WTC11 (cell line): ENCODE results near the gene ARSB. TPM values are rescaled to one million over a fixed set of nuclear protein-coding genes. Genes with fewer than 3 reads are reported as not detected.

Experiments
- ATAC-seq: fragments of 200-7000 bp; cut with Tn5 transposase; 2 replicates; pipeline ENCODE4 v1.10.0; 2021; ENCODE audit warnings: mild to moderate bottlenecking, moderate library complexity
- CTCF ChIA-PET: fragments of 300-600 bp; sonication (Branson Sonifier 250); formaldehyde crosslinking; loops from one replicate; lab custom pipeline; 2021; ENCODE audit warnings: antibody characterized with exemption; lab: Charles Lee
- POLR2A ChIA-PET: fragments of 350-600 bp; sonication (Branson Sonifier 250); formaldehyde crosslinking; loops from one replicate; lab custom pipeline; 2021; ENCODE audit warnings: antibody characterized with exemption; lab: Charles Lee
- DNase-seq: peaks from one replicate; pipeline ENCODE4 v3.0.0; 2021; ENCODE audit warnings: low spot score
- H3K27ac Mint-ChIP-seq: 2 replicates; pipeline ENCODE4 v1.8.0; 2021; ENCODE audit warnings: mixed read lengths
- H3K27me3 Mint-ChIP-seq: 2 replicates; pipeline ENCODE4 v1.8.0; 2021; ENCODE audit warnings: low read depth, mild to moderate bottlenecking, moderate library complexity, mixed read lengths
- H3K36me3 Mint-ChIP-seq: 2 replicates; pipeline ENCODE4 v1.8.0; 2021; ENCODE audit warnings: mixed read lengths
- H3K4me1 Mint-ChIP-seq: 2 replicates; pipeline ENCODE4 v1.8.0; 2022; ENCODE audit warnings: mixed read lengths
- H3K4me3 Mint-ChIP-seq: 2 replicates; pipeline ENCODE4 v1.8.0; 2021; ENCODE audit warnings: mild to moderate bottlenecking, moderate library complexity, mixed read lengths
- H3K9me3 Mint-ChIP-seq: 2 replicates; pipeline ENCODE4 v1.8.0; 2021; ENCODE audit warnings: mixed read lengths
- CREB1 ChIP-seq: sonication (generic); formaldehyde crosslinking; IDR thresholded peaks from 2 replicates; pipeline ENCODE4 v1.8.0; 2023; ENCODE audit warnings: mild to moderate bottlenecking, missing genetic modification reagents
- ELF4 ChIP-seq: sonication (generic); formaldehyde crosslinking; IDR thresholded peaks from 2 replicates; pipeline ENCODE4 v1.8.1; 2022; ENCODE audit warnings: low read depth, mild to moderate bottlenecking, moderate library complexity, missing genetic modification reagents
- EMX1 ChIP-seq: fragments of 250-450 bp; sonication (Bioruptor Pico); IDR thresholded peaks from 2 replicates; pipeline ENCODE4 v1.8.0; 2021; ENCODE audit warnings: mild to moderate bottlenecking
- FOXP1 ChIP-seq: sonication (generic); formaldehyde crosslinking; IDR thresholded peaks from 2 replicates; pipeline ENCODE4 v1.8.0; 2022; ENCODE audit warnings: missing genetic modification reagents, mild to moderate bottlenecking, moderate library complexity, borderline replicate concordance
- NR3C1 ChIP-seq: sonication (generic); formaldehyde crosslinking; conservative IDR thresholded peaks from 2 replicates; pipeline ENCODE4 v1.8.1; 2023; ENCODE audit warnings: low read depth, mild to moderate bottlenecking, missing genetic modification reagents
- SMAD4 ChIP-seq: sonication (generic); formaldehyde crosslinking; IDR thresholded peaks from 2 replicates; pipeline ENCODE4 v1.8.0; 2022; ENCODE audit warnings: mild to moderate bottlenecking, missing genetic modification reagents
- SOX15 ChIP-seq: fragments of 250-450 bp; sonication (Bioruptor Pico); IDR thresholded peaks from 2 replicates; pipeline ENCODE4 v1.9.0; 2021; ENCODE audit warnings: mild to moderate bottlenecking
- TCF7 ChIP-seq: sonication (generic); formaldehyde crosslinking; IDR thresholded peaks from 2 replicates; pipeline ENCODE4 v1.8.0; 2022; ENCODE audit warnings: mild to moderate bottlenecking, low read depth, missing genetic modification reagents, moderate library complexity
- ZBTB21 ChIP-seq: sonication (generic); formaldehyde crosslinking; IDR thresholded peaks from 2 replicates; pipeline ENCODE4 v1.8.1; 2023; ENCODE audit warnings: mild to moderate bottlenecking, missing genetic modification reagents, borderline replicate concordance
- ZNF263 ChIP-seq: sonication (generic); formaldehyde crosslinking; IDR thresholded peaks from 2 replicates; pipeline ENCODE4 v1.8.1; 2022; ENCODE audit warnings: low read depth, mild to moderate bottlenecking, moderate library complexity, missing genetic modification reagents
- ZNF317 ChIP-seq: sonication (generic); formaldehyde crosslinking; IDR thresholded peaks from 2 replicates; pipeline ENCODE4 v1.8.1; 2023; ENCODE audit warnings: low read depth, mild to moderate bottlenecking, moderate library complexity, missing genetic modification reagents, borderline replicate concordance
- total RNA-seq: library from RNA; stranded (reverse); gene quantifications from 3 replicates; pipeline ENCODE4 v1.2.3, GENCODE V29; 2021
- TF ChIP-seq, protein P1 (sequence below): sonication (generic); formaldehyde crosslinking; IDR thresholded peaks from 2 replicates; pipeline ENCODE4 v1.8.1; 2023; ENCODE audit warnings: mild to moderate bottlenecking, missing genetic modification reagents, borderline replicate concordance
- TF ChIP-seq, protein P2 (sequence below): sonication (generic); formaldehyde crosslinking; IDR thresholded peaks from 2 replicates; pipeline ENCODE4 v1.8.1; 2022; ENCODE audit warnings: low read depth, mild to moderate bottlenecking, moderate library complexity, missing genetic modification reagents, borderline replicate concordance
- TF ChIP-seq, protein P3 (sequence below): sonication (generic); formaldehyde crosslinking; IDR thresholded peaks from 2 replicates; pipeline ENCODE4 v1.8.0; 2022; ENCODE audit warnings: mild to moderate bottlenecking, missing genetic modification reagents
- TF ChIP-seq, protein P4 (sequence below): sonication (generic); formaldehyde crosslinking; conservative IDR thresholded peaks from 2 replicates; pipeline ENCODE4 v1.8.1; 2022; ENCODE audit warnings: mild to moderate bottlenecking, missing genetic modification reagents
- TF ChIP-seq, protein P5 (sequence below): fragments of 200-600 bp; IDR thresholded peaks from 2 replicates; pipeline ENCODE4 v1.8.0; 2022; ENCODE audit warnings: antibody characterized with exemption
- TF ChIP-seq, protein P6 (sequence below): sonication (generic); formaldehyde crosslinking; IDR thresholded peaks from 2 replicates; pipeline ENCODE4 v1.8.0; 2023; ENCODE audit warnings: missing genetic modification reagents, mild to moderate bottlenecking, borderline replicate concordance
- TF ChIP-seq, protein P7 (sequence below): sonication (generic); formaldehyde crosslinking; IDR thresholded peaks from 2 replicates; pipeline ENCODE4 v1.8.1; 2023; ENCODE audit warnings: mild to moderate bottlenecking, missing genetic modification reagents, moderate library complexity
- TF ChIP-seq, protein P8 (sequence below): fragments of 250-450 bp; sonication (Bioruptor Pico); IDR thresholded peaks from 2 replicates; pipeline ENCODE4 v1.9.0; 2021; ENCODE audit warnings: mild to moderate bottlenecking

ARSB gene
- total RNA-seq, 1 experiment from 2014 or later, result 9.7 TPM

DNA sequence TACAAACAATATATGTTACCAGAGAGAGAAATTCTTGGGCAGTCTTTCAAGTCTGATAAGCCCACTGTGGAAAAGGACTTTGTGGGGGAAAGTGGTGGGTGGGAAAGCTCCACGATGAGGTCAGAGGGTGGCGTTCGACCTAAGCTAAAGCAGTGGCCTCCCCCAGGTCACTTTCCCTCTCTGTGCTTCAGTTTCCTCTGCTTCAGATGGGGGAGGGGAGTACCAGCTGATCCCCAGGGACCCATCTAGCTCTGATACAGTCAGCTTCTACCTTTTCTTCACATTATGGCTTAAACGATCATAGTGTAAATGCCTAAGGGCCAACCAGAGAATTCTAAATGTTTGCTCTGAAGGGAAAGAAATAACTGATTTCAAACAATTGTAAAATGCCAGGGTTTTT lies 36.6 kb upstream of the ARSB start (continued):
- TF ChIP-seq, protein P1, sequence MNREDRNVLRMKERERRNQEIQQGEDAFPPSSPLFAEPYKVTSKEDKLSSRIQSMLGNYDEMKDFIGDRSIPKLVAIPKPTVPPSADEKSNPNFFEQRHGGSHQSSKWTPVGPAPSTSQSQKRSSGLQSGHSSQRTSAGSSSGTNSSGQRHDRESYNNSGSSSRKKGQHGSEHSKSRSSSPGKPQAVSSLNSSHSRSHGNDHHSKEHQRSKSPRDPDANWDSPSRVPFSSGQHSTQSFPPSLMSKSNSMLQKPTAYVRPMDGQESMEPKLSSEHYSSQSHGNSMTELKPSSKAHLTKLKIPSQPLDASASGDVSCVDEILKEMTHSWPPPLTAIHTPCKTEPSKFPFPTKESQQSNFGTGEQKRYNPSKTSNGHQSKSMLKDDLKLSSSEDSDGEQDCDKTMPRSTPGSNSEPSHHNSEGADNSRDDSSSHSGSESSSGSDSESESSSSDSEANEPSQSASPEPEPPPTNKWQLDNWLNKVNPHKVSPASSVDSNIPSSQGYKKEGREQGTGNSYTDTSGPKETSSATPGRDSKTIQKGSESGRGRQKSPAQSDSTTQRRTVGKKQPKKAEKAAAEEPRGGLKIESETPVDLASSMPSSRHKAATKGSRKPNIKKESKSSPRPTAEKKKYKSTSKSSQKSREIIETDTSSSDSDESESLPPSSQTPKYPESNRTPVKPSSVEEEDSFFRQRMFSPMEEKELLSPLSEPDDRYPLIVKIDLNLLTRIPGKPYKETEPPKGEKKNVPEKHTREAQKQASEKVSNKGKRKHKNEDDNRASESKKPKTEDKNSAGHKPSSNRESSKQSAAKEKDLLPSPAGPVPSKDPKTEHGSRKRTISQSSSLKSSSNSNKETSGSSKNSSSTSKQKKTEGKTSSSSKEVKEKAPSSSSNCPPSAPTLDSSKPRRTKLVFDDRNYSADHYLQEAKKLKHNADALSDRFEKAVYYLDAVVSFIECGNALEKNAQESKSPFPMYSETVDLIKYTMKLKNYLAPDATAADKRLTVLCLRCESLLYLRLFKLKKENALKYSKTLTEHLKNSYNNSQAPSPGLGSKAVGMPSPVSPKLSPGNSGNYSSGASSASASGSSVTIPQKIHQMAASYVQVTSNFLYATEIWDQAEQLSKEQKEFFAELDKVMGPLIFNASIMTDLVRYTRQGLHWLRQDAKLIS, result no peak
- TF ChIP-seq, protein P2, sequence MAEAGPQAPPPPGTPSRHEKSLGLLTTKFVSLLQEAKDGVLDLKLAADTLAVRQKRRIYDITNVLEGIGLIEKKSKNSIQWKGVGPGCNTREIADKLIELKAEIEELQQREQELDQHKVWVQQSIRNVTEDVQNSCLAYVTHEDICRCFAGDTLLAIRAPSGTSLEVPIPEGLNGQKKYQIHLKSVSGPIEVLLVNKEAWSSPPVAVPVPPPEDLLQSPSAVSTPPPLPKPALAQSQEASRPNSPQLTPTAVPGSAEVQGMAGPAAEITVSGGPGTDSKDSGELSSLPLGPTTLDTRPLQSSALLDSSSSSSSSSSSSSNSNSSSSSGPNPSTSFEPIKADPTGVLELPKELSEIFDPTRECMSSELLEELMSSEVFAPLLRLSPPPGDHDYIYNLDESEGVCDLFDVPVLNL, result no peak
- TF ChIP-seq SMAD4 (CRISPR knock-in tag), result no peak
- no peak for TF ChIP-seq ZBTB21 (CRISPR knock-in tag)
- TF ChIP-seq, protein P3, sequence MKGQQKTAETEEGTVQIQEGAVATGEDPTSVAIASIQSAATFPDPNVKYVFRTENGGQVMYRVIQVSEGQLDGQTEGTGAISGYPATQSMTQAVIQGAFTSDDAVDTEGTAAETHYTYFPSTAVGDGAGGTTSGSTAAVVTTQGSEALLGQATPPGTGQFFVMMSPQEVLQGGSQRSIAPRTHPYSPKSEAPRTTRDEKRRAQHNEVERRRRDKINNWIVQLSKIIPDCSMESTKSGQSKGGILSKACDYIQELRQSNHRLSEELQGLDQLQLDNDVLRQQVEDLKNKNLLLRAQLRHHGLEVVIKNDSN, result no peak
- TF ChIP-seq NR3C1, result no peak
- TF ChIP-seq, protein P4, sequence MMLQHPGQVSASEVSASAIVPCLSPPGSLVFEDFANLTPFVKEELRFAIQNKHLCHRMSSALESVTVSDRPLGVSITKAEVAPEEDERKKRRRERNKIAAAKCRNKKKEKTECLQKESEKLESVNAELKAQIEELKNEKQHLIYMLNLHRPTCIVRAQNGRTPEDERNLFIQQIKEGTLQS (CRISPR knock-in tag), result no peak
- TF ChIP-seq ZNF317 (CRISPR knock-in tag), result no peak
- no peak for TF ChIP-seq ZNF263 (CRISPR knock-in tag)

DNA sequence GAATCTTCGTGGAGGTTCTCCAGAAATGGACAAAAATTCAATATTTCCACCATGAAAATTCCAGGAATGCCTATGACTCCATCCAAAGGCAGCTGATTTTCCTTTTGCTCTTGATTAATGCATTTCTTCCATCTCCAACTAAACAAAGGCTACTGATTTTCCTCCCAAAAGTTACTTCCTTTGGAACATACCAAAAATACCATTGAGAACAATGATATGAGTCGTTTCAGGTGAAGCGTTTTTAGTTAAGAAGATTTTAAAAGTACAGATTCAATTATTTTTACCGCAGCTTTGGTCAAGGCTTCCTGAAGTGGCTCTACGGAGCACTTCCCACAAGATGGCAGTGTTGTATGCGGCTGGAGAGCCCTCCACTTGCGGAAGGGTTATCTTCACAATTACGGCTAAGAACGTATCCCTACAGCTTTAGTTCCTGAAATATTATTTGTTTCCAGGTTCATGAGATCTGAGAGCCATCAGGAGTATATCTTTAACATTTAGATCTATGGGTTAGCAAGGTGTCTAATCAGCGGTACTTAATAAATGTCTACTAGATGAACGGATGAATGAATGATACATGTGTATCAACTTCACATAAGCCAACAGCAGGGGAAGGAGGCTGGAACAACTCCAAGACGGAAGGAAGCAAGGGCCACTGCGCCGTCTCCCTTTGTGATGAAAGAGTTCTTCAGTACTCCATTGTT lies 35.9 kb upstream of the ARSB start:
- Mint-ChIP-seq H3K27me3 (no peaks in the 10 kb centered on the region; the same call in 1 of the 2 replicates), H3K4me1 (peaks cover 20% of the 10 kb centered on the region), H3K36me3 (no peaks in the 10 kb centered on the region), H3K9me3 (no peaks in the 10 kb centered on the region), H3K4me3 (peak overlapping the region; percentile 48), H3K27ac (no peak overlapping the region)
- DNase-seq, result peak; percentile 64
- CTCF ChIA-PET, result interaction anchor here (0.5 to 8.5 kb wide), 50 partner anchors 9 to 1062 kb away, joined by 3 to 358 read pairs (median 4); partner anchors contain the start of genes AP3B1 and ARSB
- ATAC-seq, result peak; percentile 83
- POLR2A ChIA-PET, result no interaction called here
- TF ChIP-seq EMX1 (CRISPR knock-in tag), result no peak
- TF ChIP-seq, protein P5, sequence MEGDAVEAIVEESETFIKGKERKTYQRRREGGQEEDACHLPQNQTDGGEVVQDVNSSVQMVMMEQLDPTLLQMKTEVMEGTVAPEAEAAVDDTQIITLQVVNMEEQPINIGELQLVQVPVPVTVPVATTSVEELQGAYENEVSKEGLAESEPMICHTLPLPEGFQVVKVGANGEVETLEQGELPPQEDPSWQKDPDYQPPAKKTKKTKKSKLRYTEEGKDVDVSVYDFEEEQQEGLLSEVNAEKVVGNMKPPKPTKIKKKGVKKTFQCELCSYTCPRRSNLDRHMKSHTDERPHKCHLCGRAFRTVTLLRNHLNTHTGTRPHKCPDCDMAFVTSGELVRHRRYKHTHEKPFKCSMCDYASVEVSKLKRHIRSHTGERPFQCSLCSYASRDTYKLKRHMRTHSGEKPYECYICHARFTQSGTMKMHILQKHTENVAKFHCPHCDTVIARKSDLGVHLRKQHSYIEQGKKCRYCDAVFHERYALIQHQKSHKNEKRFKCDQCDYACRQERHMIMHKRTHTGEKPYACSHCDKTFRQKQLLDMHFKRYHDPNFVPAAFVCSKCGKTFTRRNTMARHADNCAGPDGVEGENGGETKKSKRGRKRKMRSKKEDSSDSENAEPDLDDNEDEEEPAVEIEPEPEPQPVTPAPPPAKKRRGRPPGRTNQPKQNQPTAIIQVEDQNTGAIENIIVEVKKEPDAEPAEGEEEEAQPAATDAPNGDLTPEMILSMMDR, result peak; percentile 51; the same call in 1 of the 2 replicates

DNA sequence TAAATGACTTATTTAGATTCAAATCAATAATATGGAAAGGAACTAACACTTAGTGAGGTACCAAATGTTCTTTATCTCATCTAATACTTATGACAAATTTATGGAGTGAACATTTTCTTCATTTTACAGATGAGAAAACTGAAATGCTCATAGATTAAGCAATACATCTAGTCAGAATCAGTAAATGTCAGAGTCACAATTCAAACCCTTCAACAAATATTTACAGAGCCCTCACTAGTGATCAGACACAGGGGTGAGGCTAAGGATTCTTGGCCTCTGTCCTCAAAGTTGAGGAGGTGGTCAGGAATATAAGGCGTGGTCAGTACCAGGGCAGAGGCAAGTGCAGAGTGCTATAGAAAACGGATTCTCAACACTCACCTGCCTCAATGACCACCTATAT lies 29.5 kb upstream of the ARSB start:
- CTCF ChIA-PET, result interaction anchor here (2.1 kb wide), 1 partner anchor 10 kb away, joined by 8 read pairs; no protein-coding TSS in a partner anchor
- POLR2A ChIA-PET, result no interaction called here
- no peaks in the 10 kb centered on the region for H3K4me1 Mint-ChIP-seq
- H3K36me3 Mint-ChIP-seq, result peaks cover 11% of the 10 kb centered on the region
- no peak for ATAC-seq
- H3K27ac Mint-ChIP-seq, result no peak overlapping the region
- no peak overlapping the region for H3K4me3 Mint-ChIP-seq
- peaks cover 27% of the 10 kb centered on the region for H3K9me3 Mint-ChIP-seq
- H3K27me3 Mint-ChIP-seq, result no peaks in the 10 kb centered on the region
- DNase-seq, result no peak
- TF ChIP-seq, protein P6, sequence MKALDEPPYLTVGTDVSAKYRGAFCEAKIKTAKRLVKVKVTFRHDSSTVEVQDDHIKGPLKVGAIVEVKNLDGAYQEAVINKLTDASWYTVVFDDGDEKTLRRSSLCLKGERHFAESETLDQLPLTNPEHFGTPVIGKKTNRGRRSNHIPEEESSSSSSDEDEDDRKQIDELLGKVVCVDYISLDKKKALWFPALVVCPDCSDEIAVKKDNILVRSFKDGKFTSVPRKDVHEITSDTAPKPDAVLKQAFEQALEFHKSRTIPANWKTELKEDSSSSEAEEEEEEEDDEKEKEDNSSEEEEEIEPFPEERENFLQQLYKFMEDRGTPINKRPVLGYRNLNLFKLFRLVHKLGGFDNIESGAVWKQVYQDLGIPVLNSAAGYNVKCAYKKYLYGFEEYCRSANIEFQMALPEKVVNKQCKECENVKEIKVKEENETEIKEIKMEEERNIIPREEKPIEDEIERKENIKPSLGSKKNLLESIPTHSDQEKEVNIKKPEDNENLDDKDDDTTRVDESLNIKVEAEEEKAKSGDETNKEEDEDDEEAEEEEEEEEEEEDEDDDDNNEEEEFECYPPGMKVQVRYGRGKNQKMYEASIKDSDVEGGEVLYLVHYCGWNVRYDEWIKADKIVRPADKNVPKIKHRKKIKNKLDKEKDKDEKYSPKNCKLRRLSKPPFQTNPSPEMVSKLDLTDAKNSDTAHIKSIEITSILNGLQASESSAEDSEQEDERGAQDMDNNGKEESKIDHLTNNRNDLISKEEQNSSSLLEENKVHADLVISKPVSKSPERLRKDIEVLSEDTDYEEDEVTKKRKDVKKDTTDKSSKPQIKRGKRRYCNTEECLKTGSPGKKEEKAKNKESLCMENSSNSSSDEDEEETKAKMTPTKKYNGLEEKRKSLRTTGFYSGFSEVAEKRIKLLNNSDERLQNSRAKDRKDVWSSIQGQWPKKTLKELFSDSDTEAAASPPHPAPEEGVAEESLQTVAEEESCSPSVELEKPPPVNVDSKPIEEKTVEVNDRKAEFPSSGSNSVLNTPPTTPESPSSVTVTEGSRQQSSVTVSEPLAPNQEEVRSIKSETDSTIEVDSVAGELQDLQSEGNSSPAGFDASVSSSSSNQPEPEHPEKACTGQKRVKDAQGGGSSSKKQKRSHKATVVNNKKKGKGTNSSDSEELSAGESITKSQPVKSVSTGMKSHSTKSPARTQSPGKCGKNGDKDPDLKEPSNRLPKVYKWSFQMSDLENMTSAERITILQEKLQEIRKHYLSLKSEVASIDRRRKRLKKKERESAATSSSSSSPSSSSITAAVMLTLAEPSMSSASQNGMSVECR (CRISPR knock-in tag), result no peak
- no peak for TF ChIP-seq TCF7 (CRISPR knock-in tag)
- TF ChIP-seq, protein P7, sequence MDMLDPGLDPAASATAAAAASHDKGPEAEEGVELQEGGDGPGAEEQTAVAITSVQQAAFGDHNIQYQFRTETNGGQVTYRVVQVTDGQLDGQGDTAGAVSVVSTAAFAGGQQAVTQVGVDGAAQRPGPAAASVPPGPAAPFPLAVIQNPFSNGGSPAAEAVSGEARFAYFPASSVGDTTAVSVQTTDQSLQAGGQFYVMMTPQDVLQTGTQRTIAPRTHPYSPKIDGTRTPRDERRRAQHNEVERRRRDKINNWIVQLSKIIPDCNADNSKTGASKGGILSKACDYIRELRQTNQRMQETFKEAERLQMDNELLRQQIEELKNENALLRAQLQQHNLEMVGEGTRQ (CRISPR knock-in tag), result no peak
- no peak for TF ChIP-seq SOX15 (CRISPR knock-in tag)
- TF ChIP-seq, protein P8, sequence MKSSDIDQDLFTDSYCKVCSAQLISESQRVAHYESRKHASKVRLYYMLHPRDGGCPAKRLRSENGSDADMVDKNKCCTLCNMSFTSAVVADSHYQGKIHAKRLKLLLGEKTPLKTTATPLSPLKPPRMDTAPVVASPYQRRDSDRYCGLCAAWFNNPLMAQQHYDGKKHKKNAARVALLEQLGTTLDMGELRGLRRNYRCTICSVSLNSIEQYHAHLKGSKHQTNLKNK (CRISPR knock-in tag), result no peak
- no peak for TF ChIP-seq FOXP1 (CRISPR knock-in tag)
- TF ChIP-seq CREB1 (CRISPR knock-in tag), result no peak
- TF ChIP-seq ELF4, result no peak
